K562 (cell line): ENCODE data around the gene COL9A3. TPM values are rescaled to one million over a fixed set of nuclear protein-coding genes. Genes with fewer than 3 reads are reported as not detected.

Experiments
- CXXC5 ChIP-seq: fragments of 250-450 bp; sonication (Bioruptor Pico); IDR thresholded peaks from 2 replicates; pipeline ENCODE4 v1.8.0; 2022; ENCODE audit warnings: inconsistent platforms, mild to moderate bottlenecking, moderate library complexity
- HDAC2 ChIP-seq: fragments of 450-650 bp; IDR thresholded peaks from 2 replicates; pipeline ENCODE4 v1.6.1; 2016; ENCODE audit warnings: mild to moderate bottlenecking
- JUND ChIP-seq, 2 experiments: IDR thresholded peaks; 2 replicates in 1 of 2; 3 replicates in 1 of 2; pipeline ENCODE4 v1.6.1; 2011; ENCODE audit warnings: borderline replicate concordance in 2 of 2, low read depth in 2 of 2, low read length in 2 of 2, improper control_type of control experiment in 1 of 2, missing biosample characterization in 1 of 2, missing genetic modification characterization in 1 of 2, missing genetic modification reagents in 1 of 2
- NFYB ChIP-seq: IDR thresholded peaks from 2 replicates; pipeline ENCODE4 v1.6.1; 2011; ENCODE audit warnings: mild to moderate bottlenecking, moderate library complexity; ENCODE audit not compliant: insufficient read length; ENCODE audit errors: extremely low read depth
- NR4A1 ChIP-seq, 2 experiments: fragments of 250-450 bp in 1 of 2; fragments of 450-650 bp in 1 of 2; sonication (Bioruptor Pico) in 1 of 2; IDR thresholded peaks; 2 replicates each; pipeline versions ENCODE4 v1.4.0 to v1.6.1; 2016 to 2020; ENCODE audit warnings: mild to moderate bottlenecking in 2 of 2, missing compliant biosample characterization in 1 of 2, missing genetic modification characterization in 1 of 2, moderate library complexity in 1 of 2
- PURB ChIP-seq: sonication (generic); formaldehyde crosslinking; IDR thresholded peaks from 2 replicates; pipeline ENCODE4 v1.9.0; 2021; ENCODE audit warnings: low read depth, mild to moderate bottlenecking, missing genetic modification reagents
- RBFOX2 ChIP-seq: fragments of 200-400 bp; formaldehyde crosslinking; IDR thresholded peaks from 2 replicates; pipeline ENCODE4 v1.6.1; 2017; ENCODE audit warnings: low read depth, mild to moderate bottlenecking, low read length, moderate library complexity
- SUPT5H ChIP-seq: fragments of 450-650 bp; IDR thresholded peaks from 2 replicates; pipeline ENCODE4 v1.6.1; 2016
- TEAD1 ChIP-seq, 2 experiments: fragments of 450-650 bp in 1 of 2; sonication (generic) in 1 of 2; formaldehyde crosslinking; IDR thresholded peaks; 2 replicates each; pipeline versions ENCODE4 v1.4.0 to v1.8.0; 2020 to 2022; ENCODE audit warnings: mild to moderate bottlenecking in 2 of 2, missing genetic modification reagents in 1 of 2
- TRIM24 ChIP-seq, 2 experiments: fragments of 450-650 bp; IDR thresholded peaks; 2 replicates each; pipeline ENCODE4 v1.6.1; 2016
- ZBED1 ChIP-seq: IDR thresholded peaks from 2 replicates; pipeline ENCODE4 v1.6.1; 2014
- ZNF143 ChIP-seq: sonication (generic); formaldehyde crosslinking; IDR thresholded peaks from 2 replicates; pipeline ENCODE4 v1.9.0; 2022; ENCODE audit warnings: mild to moderate bottlenecking, missing genetic modification reagents
- ZNF41 ChIP-seq: fragments of 250-450 bp; sonication (Bioruptor Pico); conservative IDR thresholded peaks from 2 replicates; pipeline ENCODE4 v1.4.0; 2020; ENCODE audit warnings: mild to moderate bottlenecking
- polyA plus RNA-seq, 8 experiments: library from polyadenylated mRNA; depleted of rRNA in 4 of 8; stranded (reverse) in 5 of 8; unstranded in 3 of 8; fragments of >200 nt; fragmentation: Nextera tagmentation in 2 of 8; fragmentation: Illumina TruSeq in 1 of 8; extraction: Ambion mirVana in 2 of 8; extraction: Trizol in 1 of 8; gene quantifications; 2 replicates each; pipeline versions ENCODE4 v1.2.1 to v1.2.3, GENCODE V29; 2011 to 2014; ENCODE audit warnings: inconsistent platforms in 1 of 8, missing spikeins in 1 of 8
- total RNA-seq, 7 experiments: library from RNA; depleted of rRNA in 6 of 7; stranded (reverse); fragments of >200 nt in 6 of 7; fragmentation: Illumina TruSeq in 2 of 7; extraction: Trizol in 2 of 7; gene quantifications; 2 replicates each; pipeline versions ENCODE4 v1.2.1 to v1.2.3, GENCODE V29; 2011 to 2021; ENCODE audit warnings: low replicate concordance in 1 of 7
- TF ChIP-seq, protein P1 (sequence below): IDR thresholded peaks from 2 replicates; pipeline ENCODE4 v1.6.1; 2014; ENCODE audit warnings: antibody characterized with exemption
- TF ChIP-seq, protein P2 (sequence below): sonication (generic); formaldehyde crosslinking; IDR thresholded peaks from 2 replicates; pipeline ENCODE4 v1.8.1; 2022; ENCODE audit warnings: missing genetic modification reagents
- TF ChIP-seq, protein P3 (sequence below): fragments of 200-800 bp; sonication (Bioruptor generic); IDR thresholded peaks from 2 replicates; pipeline ENCODE4 v1.6.1; 2017; ENCODE audit warnings: missing genetic modification characterization, missing compliant biosample characterization
- TF ChIP-seq, protein P4 (sequence below): fragments of 450-650 bp; IDR thresholded peaks from 2 replicates; pipeline ENCODE4 v1.6.1; 2017; ENCODE audit warnings: antibody characterized with exemption, mild to moderate bottlenecking

The COL9A3 gene
- total and polyA plus RNA-seq, 9 of the 15 experiments (the other 6 are each of a cell fraction or from before 2014, with no cell fraction given) = 0.14 to 3.6 (median 0.88) TPM; not detected in 1

DNA sequence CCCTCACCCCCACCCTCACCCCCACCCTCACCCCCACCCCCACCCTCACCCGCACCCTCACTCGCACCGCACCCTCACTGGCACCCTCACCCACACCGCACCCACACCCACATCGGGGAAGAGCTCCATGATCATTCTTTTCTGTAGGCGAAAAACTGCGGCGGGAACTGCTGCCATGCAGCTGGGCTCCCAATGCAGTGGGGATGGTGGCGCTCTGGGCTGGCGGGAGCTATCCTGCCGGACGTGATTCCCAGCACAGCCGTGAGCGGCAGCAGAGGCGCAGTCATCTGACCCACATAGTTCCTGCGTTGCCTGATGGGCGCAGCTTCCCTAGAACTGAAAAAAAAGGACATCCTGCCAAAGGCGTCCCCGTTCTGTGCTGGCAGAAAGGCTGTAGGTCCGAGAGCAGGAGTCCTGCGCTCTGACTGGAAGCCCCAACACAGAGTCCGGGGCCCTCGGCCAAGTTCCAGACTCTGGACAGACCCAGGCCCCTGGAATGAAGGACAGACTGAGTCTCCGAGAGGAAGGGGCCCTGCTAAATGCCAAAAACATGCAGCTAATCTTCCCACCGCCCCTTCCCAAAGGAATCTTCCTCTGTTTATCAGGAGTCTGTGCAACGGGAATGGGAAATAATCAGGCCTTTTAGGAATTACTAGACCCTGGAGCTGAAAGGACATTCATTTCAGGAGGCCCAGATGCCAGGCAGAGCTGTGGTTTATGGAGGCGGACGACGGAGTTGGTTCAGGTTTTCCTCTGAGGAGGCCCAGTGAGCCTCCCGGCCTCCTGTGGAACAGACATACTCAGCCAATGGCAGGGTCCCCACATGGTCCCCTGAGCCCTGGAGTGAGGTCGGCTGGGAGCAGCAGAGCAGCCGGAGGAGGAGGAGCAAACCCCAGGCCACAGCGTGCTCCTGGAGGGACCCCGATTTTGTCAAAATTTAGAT lies 58.8 kb downstream of the COL9A3 start (continued):
- TF ChIP-seq TRIM24 (IDR thresholded peaks at IDR 0.05) (0 out of 4 replicates have a peak, but pooled peaks have one; percentile 14 to 31), NFYB (no peak), ZBED1 (no peak), CXXC5 (CRISPR knock-in tag) (peak; percentile 55; the same call in 1 of the 2 replicates), NR4A1 (CRISPR knock-in tag; IDR thresholded peaks at IDR 0.05) (no peak), NR4A1 (tag; IDR thresholded peaks at IDR 0.05) (0 out of 2 replicates have a peak, but pooled peaks have one; percentile 35), ZNF41 (CRISPR knock-in tag) (no peak), HDAC2 (0 out of 2 replicates have a peak, but pooled peaks have one; percentile 18), RBFOX2 (peak; percentile 79), SUPT5H (0 out of 2 replicates have a peak, but pooled peaks have one; percentile 35), JUND (IDR thresholded peaks at IDR 0.05; ENCODE audit: borderline replicate concordance, low read depth, low read length) (peak; percentile 64), JUND (tag; IDR thresholded peaks at IDR 0.05; ENCODE audit: borderline replicate concordance, low read depth, low read length) (peak; percentile 36; the same call in 1 of the 3 replicates), ZNF143 (peak; percentile 63; the same call in 1 of the 2 replicates), TEAD1 (CRISPR knock-in tag; IDR thresholded peaks at IDR 0.05) (peak in 1 of 2 experiments; percentile 45; a peak in 1 of 4 replicates), PURB (CRISPR knock-in tag) (no peak)
- TF ChIP-seq, protein P1, sequence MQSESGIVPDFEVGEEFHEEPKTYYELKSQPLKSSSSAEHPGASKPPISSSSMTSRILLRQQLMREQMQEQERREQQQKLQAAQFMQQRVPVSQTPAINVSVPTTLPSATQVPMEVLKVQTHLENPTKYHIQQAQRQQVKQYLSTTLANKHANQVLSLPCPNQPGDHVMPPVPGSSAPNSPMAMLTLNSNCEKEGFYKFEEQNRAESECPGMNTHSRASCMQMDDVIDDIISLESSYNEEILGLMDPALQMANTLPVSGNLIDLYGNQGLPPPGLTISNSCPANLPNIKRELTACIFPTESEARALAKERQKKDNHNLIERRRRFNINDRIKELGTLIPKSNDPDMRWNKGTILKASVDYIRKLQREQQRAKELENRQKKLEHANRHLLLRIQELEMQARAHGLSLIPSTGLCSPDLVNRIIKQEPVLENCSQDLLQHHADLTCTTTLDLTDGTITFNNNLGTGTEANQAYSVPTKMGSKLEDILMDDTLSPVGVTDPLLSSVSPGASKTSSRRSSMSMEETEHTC = peak; percentile 90
- TF ChIP-seq, protein P2, sequence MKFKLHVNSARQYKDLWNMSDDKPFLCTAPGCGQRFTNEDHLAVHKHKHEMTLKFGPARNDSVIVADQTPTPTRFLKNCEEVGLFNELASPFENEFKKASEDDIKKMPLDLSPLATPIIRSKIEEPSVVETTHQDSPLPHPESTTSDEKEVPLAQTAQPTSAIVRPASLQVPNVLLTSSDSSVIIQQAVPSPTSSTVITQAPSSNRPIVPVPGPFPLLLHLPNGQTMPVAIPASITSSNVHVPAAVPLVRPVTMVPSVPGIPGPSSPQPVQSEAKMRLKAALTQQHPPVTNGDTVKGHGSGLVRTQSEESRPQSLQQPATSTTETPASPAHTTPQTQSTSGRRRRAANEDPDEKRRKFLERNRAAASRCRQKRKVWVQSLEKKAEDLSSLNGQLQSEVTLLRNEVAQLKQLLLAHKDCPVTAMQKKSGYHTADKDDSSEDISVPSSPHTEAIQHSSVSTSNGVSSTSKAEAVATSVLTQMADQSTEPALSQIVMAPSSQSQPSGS (CRISPR knock-in tag) = no peak
- TF ChIP-seq, protein P3, sequence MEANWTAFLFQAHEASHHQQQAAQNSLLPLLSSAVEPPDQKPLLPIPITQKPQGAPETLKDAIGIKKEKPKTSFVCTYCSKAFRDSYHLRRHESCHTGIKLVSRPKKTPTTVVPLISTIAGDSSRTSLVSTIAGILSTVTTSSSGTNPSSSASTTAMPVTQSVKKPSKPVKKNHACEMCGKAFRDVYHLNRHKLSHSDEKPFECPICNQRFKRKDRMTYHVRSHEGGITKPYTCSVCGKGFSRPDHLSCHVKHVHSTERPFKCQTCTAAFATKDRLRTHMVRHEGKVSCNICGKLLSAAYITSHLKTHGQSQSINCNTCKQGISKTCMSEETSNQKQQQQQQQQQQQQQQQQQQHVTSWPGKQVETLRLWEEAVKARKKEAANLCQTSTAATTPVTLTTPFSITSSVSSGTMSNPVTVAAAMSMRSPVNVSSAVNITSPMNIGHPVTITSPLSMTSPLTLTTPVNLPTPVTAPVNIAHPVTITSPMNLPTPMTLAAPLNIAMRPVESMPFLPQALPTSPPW (CRISPR knock-in tag) = peak; percentile 52
- TF ChIP-seq, protein P4, sequence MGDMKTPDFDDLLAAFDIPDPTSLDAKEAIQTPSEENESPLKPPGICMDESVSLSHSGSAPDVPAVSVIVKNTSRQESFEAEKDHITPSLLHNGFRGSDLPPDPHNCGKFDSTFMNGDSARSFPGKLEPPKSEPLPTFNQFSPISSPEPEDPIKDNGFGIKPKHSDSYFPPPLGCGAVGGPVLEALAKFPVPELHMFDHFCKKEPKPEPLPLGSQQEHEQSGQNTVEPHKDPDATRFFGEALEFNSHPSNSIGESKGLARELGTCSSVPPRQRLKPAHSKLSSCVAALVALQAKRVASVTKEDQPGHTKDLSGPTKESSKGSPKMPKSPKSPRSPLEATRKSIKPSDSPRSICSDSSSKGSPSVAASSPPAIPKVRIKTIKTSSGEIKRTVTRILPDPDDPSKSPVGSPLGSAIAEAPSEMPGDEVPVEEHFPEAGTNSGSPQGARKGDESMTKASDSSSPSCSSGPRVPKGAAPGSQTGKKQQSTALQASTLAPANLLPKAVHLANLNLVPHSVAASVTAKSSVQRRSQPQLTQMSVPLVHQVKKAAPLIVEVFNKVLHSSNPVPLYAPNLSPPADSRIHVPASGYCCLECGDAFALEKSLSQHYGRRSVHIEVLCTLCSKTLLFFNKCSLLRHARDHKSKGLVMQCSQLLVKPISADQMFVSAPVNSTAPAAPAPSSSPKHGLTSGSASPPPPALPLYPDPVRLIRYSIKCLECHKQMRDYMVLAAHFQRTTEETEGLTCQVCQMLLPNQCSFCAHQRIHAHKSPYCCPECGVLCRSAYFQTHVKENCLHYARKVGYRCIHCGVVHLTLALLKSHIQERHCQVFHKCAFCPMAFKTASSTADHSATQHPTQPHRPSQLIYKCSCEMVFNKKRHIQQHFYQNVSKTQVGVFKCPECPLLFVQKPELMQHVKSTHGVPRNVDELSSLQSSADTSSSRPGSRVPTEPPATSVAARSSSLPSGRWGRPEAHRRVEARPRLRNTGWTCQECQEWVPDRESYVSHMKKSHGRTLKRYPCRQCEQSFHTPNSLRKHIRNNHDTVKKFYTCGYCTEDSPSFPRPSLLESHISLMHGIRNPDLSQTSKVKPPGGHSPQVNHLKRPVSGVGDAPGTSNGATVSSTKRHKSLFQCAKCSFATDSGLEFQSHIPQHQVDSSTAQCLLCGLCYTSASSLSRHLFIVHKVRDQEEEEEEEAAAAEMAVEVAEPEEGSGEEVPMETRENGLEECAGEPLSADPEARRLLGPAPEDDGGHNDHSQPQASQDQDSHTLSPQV = peak; percentile 65; the same call in 1 of the 2 replicates
